ENCODE measurements around the gene PSME3IP1. TPM values are rescaled to one million over a fixed set of nuclear protein-coding genes. Genes with fewer than 3 reads are reported as not detected.

PSME3IP1 gene
- total and polyA plus RNA-seq, 9 of the 15 experiments (the other 6 are each of a cell fraction or from before 2014, with no cell fraction given) = 63.8 to 187 (median 142) TPM

Other genes starting within 250 kb of the PSME3IP1 start
Only the 7 nearest of the 9 such genes appear.
- 0.59 TPM in 1 of 2 replicates, not detected in the other for gene NLRC5, start 196.5 kb downstream of the PSME3IP1 start, total RNA-seq (2014; rRNA removed)
- 0.06 TPM in 1 of 2 replicates, not detected in the other for gene NLRC5, start 196.5 kb downstream of the PSME3IP1 start, total RNA-seq (2014; rRNA removed; fragmentation: Illumina TruSeq; extraction: Trizol)
- not detected in 2 replicates for gene NLRC5, start 196.5 kb downstream of the PSME3IP1 start, total RNA-seq (2015; rRNA removed; fragmentation: Illumina TruSeq; extraction: Trizol)
- 0.71 and 0.89 TPM in 2 replicates for gene NLRC5, start 196.5 kb downstream of the PSME3IP1 start, total RNA-seq (2021)
- gene NLRC5, start 196.5 kb downstream of the PSME3IP1 start, polyA plus RNA-seq (2011; rRNA removed) = 0.26 TPM in 1 of 2 replicates, not detected in the other
- not detected in 2 replicates for gene NLRC5, start 196.5 kb downstream of the PSME3IP1 start, polyA plus RNA-seq (2014; fragmentation: Illumina TruSeq; extraction: Trizol)
- not detected for gene NLRC5, start 196.5 kb downstream of the PSME3IP1 start, polyA plus RNA-seq (2014; fragmentation: Nextera tagmentation; extraction: Ambion mirVana)
- gene NLRC5, start 196.5 kb downstream of the PSME3IP1 start, polyA plus RNA-seq (2014; rRNA removed) = not detected in 2 replicates
- gene CPNE2, start 93.5 kb downstream of the PSME3IP1 start, total RNA-seq (2014; rRNA removed) = 7.0 and 7.3 TPM in 2 replicates
- gene CPNE2, start 93.5 kb downstream of the PSME3IP1 start, total RNA-seq (2014; rRNA removed; fragmentation: Illumina TruSeq; extraction: Trizol) = 4.2 and 5.0 TPM in 2 replicates
- 7.7 and 8.6 TPM in 2 replicates for gene CPNE2, start 93.5 kb downstream of the PSME3IP1 start, total RNA-seq (2015; rRNA removed; fragmentation: Illumina TruSeq; extraction: Trizol)
- gene CPNE2, start 93.5 kb downstream of the PSME3IP1 start, total RNA-seq (2021) = 9.5 and 10.6 TPM in 2 replicates
- 13.9 and 26.9 TPM in 2 replicates for gene CPNE2, start 93.5 kb downstream of the PSME3IP1 start, polyA plus RNA-seq (2011; rRNA removed)
- gene CPNE2, start 93.5 kb downstream of the PSME3IP1 start, polyA plus RNA-seq (2014; fragmentation: Illumina TruSeq; extraction: Trizol) = 11.8 and 14.1 TPM in 2 replicates
- gene CPNE2, start 93.5 kb downstream of the PSME3IP1 start, polyA plus RNA-seq (2014; fragmentation: Nextera tagmentation; extraction: Ambion mirVana) = 1 to 10 TPM; 3.0 to 3.8 TPM
- 11.7 and 14.0 TPM in 2 replicates for gene CPNE2, start 93.5 kb downstream of the PSME3IP1 start, polyA plus RNA-seq (2014; rRNA removed)
- 14.5 and 20.0 TPM in 2 replicates for gene RSPRY1, start 290 bp upstream of the PSME3IP1 start, total RNA-seq (2014; rRNA removed)
- 25.5 and 26.3 TPM in 2 replicates for gene RSPRY1, start 290 bp upstream of the PSME3IP1 start, total RNA-seq (2014; rRNA removed; fragmentation: Illumina TruSeq; extraction: Trizol)
- 25.2 and 27.8 TPM in 2 replicates for gene RSPRY1, start 290 bp upstream of the PSME3IP1 start, total RNA-seq (2015; rRNA removed; fragmentation: Illumina TruSeq; extraction: Trizol)
- 20.8 and 22.7 TPM in 2 replicates for gene RSPRY1, start 290 bp upstream of the PSME3IP1 start, total RNA-seq (2021)
- 25.4 and 28.0 TPM in 2 replicates for gene RSPRY1, start 290 bp upstream of the PSME3IP1 start, polyA plus RNA-seq (2011; rRNA removed)
- gene RSPRY1, start 290 bp upstream of the PSME3IP1 start, polyA plus RNA-seq (2014; fragmentation: Illumina TruSeq; extraction: Trizol) = 17.6 and 23.1 TPM in 2 replicates
- gene RSPRY1, start 290 bp upstream of the PSME3IP1 start, polyA plus RNA-seq (2014; fragmentation: Nextera tagmentation; extraction: Ambion mirVana) = 10 to 100 TPM; 10.2 to 13.4 TPM
- 15.0 and 17.5 TPM in 2 replicates for gene RSPRY1, start 290 bp upstream of the PSME3IP1 start, polyA plus RNA-seq (2014; rRNA removed)
- 24.5 and 28.0 TPM in 2 replicates for gene ARL2BP, start 59.2 kb upstream of the PSME3IP1 start, total RNA-seq (2014; rRNA removed)
- 33.9 and 34.6 TPM in 2 replicates for gene ARL2BP, start 59.2 kb upstream of the PSME3IP1 start, total RNA-seq (2014; rRNA removed; fragmentation: Illumina TruSeq; extraction: Trizol)
- 33.2 and 36.7 TPM in 2 replicates for gene ARL2BP, start 59.2 kb upstream of the PSME3IP1 start, total RNA-seq (2015; rRNA removed; fragmentation: Illumina TruSeq; extraction: Trizol)
- gene ARL2BP, start 59.2 kb upstream of the PSME3IP1 start, total RNA-seq (2021) = 27.2 and 30.8 TPM in 2 replicates
- gene ARL2BP, start 59.2 kb upstream of the PSME3IP1 start, polyA plus RNA-seq (2011; rRNA removed) = 41.8 and 49.8 TPM in 2 replicates
- gene ARL2BP, start 59.2 kb upstream of the PSME3IP1 start, polyA plus RNA-seq (2014; fragmentation: Illumina TruSeq; extraction: Trizol) = 33.1 and 38.3 TPM in 2 replicates
- gene ARL2BP, start 59.2 kb upstream of the PSME3IP1 start, polyA plus RNA-seq (2014; fragmentation: Nextera tagmentation; extraction: Ambion mirVana) = 10 to 100 TPM; 16.7 to 17.1 TPM
- 20.3 and 23.1 TPM in 2 replicates for gene ARL2BP, start 59.2 kb upstream of the PSME3IP1 start, polyA plus RNA-seq (2014; rRNA removed)
- 0.09 TPM in 1 of 2 replicates, not detected in the other for gene PLLP, start 98.6 kb upstream of the PSME3IP1 start, total RNA-seq (2014; rRNA removed)
- 0.11 and 0.22 TPM in 2 replicates for gene PLLP, start 98.6 kb upstream of the PSME3IP1 start, total RNA-seq (2014; rRNA removed; fragmentation: Illumina TruSeq; extraction: Trizol)
- 0.11 and 0.51 TPM in 2 replicates for gene PLLP, start 98.6 kb upstream of the PSME3IP1 start, total RNA-seq (2015; rRNA removed; fragmentation: Illumina TruSeq; extraction: Trizol)
- gene PLLP, start 98.6 kb upstream of the PSME3IP1 start, total RNA-seq (2021) = 0.38 and 0.42 TPM in 2 replicates
- 0.96 and 1.2 TPM in 2 replicates for gene PLLP, start 98.6 kb upstream of the PSME3IP1 start, polyA plus RNA-seq (2011; rRNA removed)
- 0.25 and 0.42 TPM in 2 replicates for gene PLLP, start 98.6 kb upstream of the PSME3IP1 start, polyA plus RNA-seq (2014; fragmentation: Illumina TruSeq; extraction: Trizol)
- gene PLLP, start 98.6 kb upstream of the PSME3IP1 start, polyA plus RNA-seq (2014; fragmentation: Nextera tagmentation; extraction: Ambion mirVana) = under 1 TPM; 0.10 to 0.15 TPM
- 0.27 and 1.7 TPM in 2 replicates for gene PLLP, start 98.6 kb upstream of the PSME3IP1 start, polyA plus RNA-seq (2014; rRNA removed)
- not detected in 2 replicates for gene CCL22, start 172.7 kb upstream of the PSME3IP1 start, total RNA-seq (2014; rRNA removed)
- not detected in 2 replicates for gene CCL22, start 172.7 kb upstream of the PSME3IP1 start, total RNA-seq (2014; rRNA removed; fragmentation: Illumina TruSeq; extraction: Trizol)
- not detected in 2 replicates for gene CCL22, start 172.7 kb upstream of the PSME3IP1 start, total RNA-seq (2015; rRNA removed; fragmentation: Illumina TruSeq; extraction: Trizol)
- 0.29 and 0.60 TPM in 2 replicates for gene CCL22, start 172.7 kb upstream of the PSME3IP1 start, total RNA-seq (2021)
- not detected in 2 replicates for gene CCL22, start 172.7 kb upstream of the PSME3IP1 start, polyA plus RNA-seq (2011; rRNA removed)
- 0.10 TPM in 1 of 2 replicates, not detected in the other for gene CCL22, start 172.7 kb upstream of the PSME3IP1 start, polyA plus RNA-seq (2014; fragmentation: Illumina TruSeq; extraction: Trizol)
- under 1 TPM; 0.04 to 0.07 TPM for gene CCL22, start 172.7 kb upstream of the PSME3IP1 start, polyA plus RNA-seq (2014; fragmentation: Nextera tagmentation; extraction: Ambion mirVana)
- 0.04 TPM in 1 of 2 replicates, not detected in the other for gene CCL22, start 172.7 kb upstream of the PSME3IP1 start, polyA plus RNA-seq (2014; rRNA removed)
- gene CX3CL1, start 186.5 kb upstream of the PSME3IP1 start, total RNA-seq (2014; rRNA removed) = not detected in 2 replicates
- not detected in 2 replicates for gene CX3CL1, start 186.5 kb upstream of the PSME3IP1 start, total RNA-seq (2014; rRNA removed; fragmentation: Illumina TruSeq; extraction: Trizol)
- not detected in 2 replicates for gene CX3CL1, start 186.5 kb upstream of the PSME3IP1 start, total RNA-seq (2015; rRNA removed; fragmentation: Illumina TruSeq; extraction: Trizol)
- 0.09 and 0.16 TPM in 2 replicates for gene CX3CL1, start 186.5 kb upstream of the PSME3IP1 start, total RNA-seq (2021)
- gene CX3CL1, start 186.5 kb upstream of the PSME3IP1 start, polyA plus RNA-seq (2011; rRNA removed) = not detected in 2 replicates
- gene CX3CL1, start 186.5 kb upstream of the PSME3IP1 start, polyA plus RNA-seq (2014; fragmentation: Illumina TruSeq; extraction: Trizol) = not detected in 2 replicates
- not detected for gene CX3CL1, start 186.5 kb upstream of the PSME3IP1 start, polyA plus RNA-seq (2014; fragmentation: Nextera tagmentation; extraction: Ambion mirVana)
- not detected in 2 replicates for gene CX3CL1, start 186.5 kb upstream of the PSME3IP1 start, polyA plus RNA-seq (2014; rRNA removed)

Data from K562 (cell line).